ENCODE data around the gene KCMF1.

Gene KCMF1

GRCh38 chr2:84956334-84957297, 14.3 kb upstream of the KCMF1 start:
- DNase-seq = no peak

- no peak for DNase-seq
These were observed 13.2 kb upstream of the KCMF1 start for GRCh38 chr2:84957771-84958134.

GRCh38 chr2:84958135-84959059, 12.6 kb upstream of the KCMF1 start:
- no peak for DNase-seq

- no peak for DNase-seq
These were observed 11.8 kb upstream of the KCMF1 start for GRCh38 chr2:84959095-84959565.

- DNase-seq = no peak
These were observed 11.1 kb upstream of the KCMF1 start for GRCh38 chr2:84959566-84960506.

- DNase-seq = no peak
These were observed 8.0 kb upstream of the KCMF1 start for GRCh38 chr2:84962917-84963316.

- DNase-seq = no peak
These were observed 7.7 kb upstream of the KCMF1 start for GRCh38 chr2:84963323-84963691.

GRCh38 chr2:84963692-84964405, 7.1 kb upstream of the KCMF1 start:
- no peak for DNase-seq

GRCh38 chr2:84964406-84965191, 6.4 kb upstream of the KCMF1 start:
- DNase-seq = no peak

GRCh38 chr2:84965192-84965516, 5.8 kb upstream of the KCMF1 start:
- DNase-seq = no peak

- DNase-seq = no peak
These were observed 5.1 kb upstream of the KCMF1 start for GRCh38 chr2:84965827-84966226.

- no peak for DNase-seq
These were observed 4.2 kb upstream of the KCMF1 start for GRCh38 chr2:84966731-84967130.

- peak; percentile 30 for DNase-seq
These were observed 1.3 kb upstream of the KCMF1 start for GRCh38 chr2:84969511-84970209.

GRCh38 chr2:84970210-84970867, 622 bp upstream of the KCMF1 start:
- peak; percentile 69 for DNase-seq

GRCh38 chr2:84971510-84972206, 697 bp downstream of the KCMF1 start:
- DNase-seq = peak; percentile 73

GRCh38 chr2:84972207-84972783, 1.3 kb downstream of the KCMF1 start:
- no peak for DNase-seq

GRCh38 chr2:84972932-84973331, 2.0 kb downstream of the KCMF1 start:
- DNase-seq = no peak

GRCh38 chr2:84980263-84980983, 9.5 kb downstream of the KCMF1 start:
- DNase-seq = no peak

Measured in activated CD4-positive, alpha-beta T cell treated with anti-CD3 and anti-CD28 coated beads for 48 hours (primary cell).